Stimulated activated CD8-positive, alpha-beta memory T cell treated with anti-CD3 and anti-CD28 coated beads, Interleukin-4, amount 100 ng/mL, for 48 hours (primary cell): ENCODE data around the gene SMAD1.

Experiments used
- DNase-seq: peaks from one replicate; pipeline ENCODE4 v3.0.0-alpha.2; 2020

SMAD1 gene

GRCh38 chr4:145490361-145490760, 8.7 kb downstream of the SMAD1 start:
- no peak for DNase-seq

GRCh38 chr4:145490796-145491195, 9.1 kb downstream of the SMAD1 start:
- no peak for DNase-seq

GRCh38 chr4:145492376-145492775, 10.7 kb downstream of the SMAD1 start:
- DNase-seq = no peak

GRCh38 chr4:145493166-145493565, 11.5 kb downstream of the SMAD1 start:
- no peak for DNase-seq

- no peak for DNase-seq
Measured at GRCh38 chr4:145494666-145495270, 13.1 kb downstream of the SMAD1 start.

GRCh38 chr4:145496292-145496691, 14.6 kb downstream of the SMAD1 start:
- DNase-seq = no peak

GRCh38 chr4:145497199-145498149, 15.8 kb downstream of the SMAD1 start:
- no peak for DNase-seq

- DNase-seq = no peak
Measured at GRCh38 chr4:145498430-145498829, 16.8 kb downstream of the SMAD1 start.

- no peak for DNase-seq
Measured at GRCh38 chr4:145501051-145501660, 19.5 kb downstream of the SMAD1 start.

GRCh38 chr4:145502809-145503208, 21.2 kb downstream of the SMAD1 start:
- no peak for DNase-seq

GRCh38 chr4:145503486-145504072, 21.9 kb downstream of the SMAD1 start:
- no peak for DNase-seq

GRCh38 chr4:145505995-145506394, 24.3 kb downstream of the SMAD1 start:
- no peak for DNase-seq

- no peak for DNase-seq
Measured at GRCh38 chr4:145507636-145508035, 26.0 kb downstream of the SMAD1 start.

- DNase-seq = no peak
Measured at GRCh38 chr4:145511913-145512522, 30.4 kb downstream of the SMAD1 start.

- DNase-seq = no peak
Measured at GRCh38 chr4:145513020-145513621, 31.5 kb downstream of the SMAD1 start.

- no peak for DNase-seq
Measured at GRCh38 chr4:145520172-145520571, 38.5 kb downstream of the SMAD1 start.

GRCh38 chr4:145521282-145521681, 39.6 kb downstream of the SMAD1 start:
- no peak for DNase-seq

GRCh38 chr4:145523117-145523516, 41.5 kb downstream of the SMAD1 start:
- DNase-seq = no peak

GRCh38 chr4:145524552-145524951, 42.9 kb downstream of the SMAD1 start:
- no peak for DNase-seq

- no peak for DNase-seq
Measured at GRCh38 chr4:145525291-145525740, 43.7 kb downstream of the SMAD1 start.

GRCh38 chr4:145527773-145528172, 46.1 kb downstream of the SMAD1 start:
- DNase-seq = no peak

- no peak for DNase-seq
Measured at GRCh38 chr4:145528601-145529000, 46.9 kb downstream of the SMAD1 start.
